NCI-H1694 (cell line): ENCODE measurements around the gene POR.
"Not testable (repeated sequence)": the region's sequence is repeated elsewhere in the genome, so short reads cannot be mapped to it uniquely, and the experiment has no call there.

Experiments
- DNase-seq: peaks from one replicate; lab custom pipeline; 2025; lab: John Stamatoyannopoulos, UW

Gene POR

DNA sequence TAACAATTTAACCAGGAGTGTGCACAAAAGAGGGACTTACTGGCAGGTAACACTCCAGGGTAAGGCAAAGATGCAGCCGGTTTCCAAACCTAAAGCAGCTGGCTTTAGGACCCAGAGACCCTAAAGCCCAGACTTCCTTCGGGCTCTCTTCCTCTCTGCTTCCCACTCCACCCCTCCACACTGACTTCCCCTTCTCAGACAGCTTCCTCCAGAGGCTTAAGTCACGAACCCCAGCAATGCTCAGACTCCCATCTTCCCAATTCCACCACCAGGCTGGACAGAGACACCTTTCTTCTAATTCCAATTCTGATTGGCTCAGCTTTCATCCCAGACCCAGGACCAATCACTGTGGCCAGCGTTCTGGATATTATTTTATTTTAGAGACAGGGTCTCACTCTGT is 108.0 kb downstream of the POR start:
- no peak for DNase-seq

- not testable (repeated sequence) for DNase-seq
Observed at GRCh38 chr7:76029682-76030081, 114.7 kb downstream of the POR start.

DNA sequence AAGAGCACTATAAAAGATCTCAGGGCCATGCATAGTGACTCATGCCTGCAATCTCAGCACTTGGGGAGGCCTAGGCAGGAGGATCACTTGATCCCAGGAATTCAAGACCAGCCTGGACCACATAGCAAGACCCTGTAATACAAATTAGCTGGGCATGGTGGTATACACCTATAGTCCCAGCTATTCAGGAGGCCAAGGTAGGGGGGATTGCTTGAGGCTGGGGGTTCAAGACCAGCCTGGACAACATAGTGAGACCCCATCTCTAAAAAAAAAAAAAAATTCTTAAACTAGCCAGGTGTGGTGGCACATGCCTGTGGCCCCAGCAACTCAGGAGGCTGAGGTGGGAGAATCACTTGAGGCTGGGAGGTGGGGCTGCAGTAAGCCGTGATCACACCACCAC is 117.0 kb downstream of the POR start:
- DNase-seq = no peak
